CD4-positive, alpha-beta T cell treated with Interleukin-6 for 4 hours (primary cell): Measurements from ENCODE around the gene ERO1B.
A peak's percentile ranks its signal among the peaks of the same experiment; 100 is the strongest.
"Not testable (repeated sequence)": the region's sequence is repeated elsewhere in the genome, so short reads cannot be mapped to it uniquely, and the experiment has no call there.

Source experiments
- DNase-seq: peaks from one replicate; pipeline ENCODE4 v3.0.0-alpha.2; 2020; ENCODE audit warnings: mixed read lengths

Gene ERO1B

GRCh38 chr1:236281654-236282424 lies at the start of gene ERO1B:
TSS of gene ERO1B (minus strand) at chr1:236281958. CDS start at chr1:236281783, 175 bp downstream.
- DNase-seq: peak; percentile 98

GRCh38 chr1:236331412-236331811 lies 49.7 kb upstream of the ERO1B start:
- not testable (repeated sequence) for DNase-seq

GRCh38 chr1:236326432-236326831 lies 44.7 kb upstream of the ERO1B start:
- no peak for DNase-seq

GRCh38 chr1:236325567-236325966 lies 43.8 kb upstream of the ERO1B start:
- DNase-seq: no peak

GRCh38 chr1:236323819-236324411 lies 42.2 kb upstream of the ERO1B start:
- no peak for DNase-seq

DNA sequence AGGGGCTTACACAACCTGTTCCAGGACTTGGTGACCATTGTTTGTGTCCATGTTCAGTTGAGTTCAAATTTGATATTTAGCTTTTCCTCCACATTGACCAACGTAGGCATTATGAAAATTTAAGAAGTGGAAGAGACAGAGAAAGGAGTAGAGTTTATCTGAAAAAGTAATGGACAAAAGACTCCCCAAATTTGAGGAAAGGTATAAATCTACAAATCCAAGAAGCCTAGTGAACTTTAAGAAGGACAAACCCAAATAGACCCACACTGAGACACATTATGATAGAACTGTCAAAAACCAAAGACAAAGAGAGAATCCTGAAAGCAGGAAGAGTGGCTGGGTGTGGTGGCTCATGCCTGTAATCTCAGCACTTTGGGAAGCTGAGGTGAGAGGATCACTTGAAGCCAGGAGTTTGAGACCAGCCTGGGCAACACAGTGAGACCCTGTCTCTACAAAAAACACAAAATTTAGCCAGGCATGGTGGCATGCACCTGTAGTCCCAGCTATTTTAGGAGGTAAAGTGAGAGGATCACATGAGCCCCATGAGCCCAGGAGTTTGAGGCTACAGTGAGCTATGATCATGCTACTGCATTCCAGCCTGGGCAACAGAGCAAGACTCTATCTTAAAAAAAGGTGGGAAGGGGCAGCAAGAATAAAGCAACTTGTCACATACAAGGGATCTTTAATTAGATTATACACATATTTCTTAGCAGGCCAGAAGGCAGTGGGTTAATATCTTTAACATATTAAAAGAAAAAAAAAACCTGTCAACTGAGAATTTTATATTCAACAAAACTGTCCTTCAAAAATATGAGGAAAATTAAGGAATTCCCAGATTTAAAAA lies 41.0 kb upstream of the ERO1B start:
- DNase-seq: no peak

- no peak for DNase-seq
These were observed 39.3 kb upstream of the ERO1B start for GRCh38 chr1:236321101-236321500.

DNA sequence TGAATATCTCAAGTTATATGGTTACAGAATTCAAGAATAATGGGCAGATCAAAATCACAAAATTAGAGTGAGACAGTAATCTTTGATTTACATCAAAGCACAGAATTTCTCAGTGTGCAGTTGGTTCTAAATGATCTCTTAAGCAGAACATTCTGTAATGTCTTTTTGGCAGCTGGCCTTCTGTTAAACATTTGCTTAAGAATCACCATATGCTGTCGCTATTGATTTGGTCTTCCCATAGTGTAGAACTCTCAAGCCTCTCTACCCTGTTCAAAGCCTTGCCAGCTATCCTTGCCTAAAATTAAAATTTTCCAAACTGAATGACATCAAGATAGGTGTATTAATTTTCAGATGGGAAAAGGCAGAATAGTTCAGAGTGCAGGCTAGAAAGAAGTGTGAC lies 38.9 kb upstream of the ERO1B start:
- DNase-seq: no peak

DNA sequence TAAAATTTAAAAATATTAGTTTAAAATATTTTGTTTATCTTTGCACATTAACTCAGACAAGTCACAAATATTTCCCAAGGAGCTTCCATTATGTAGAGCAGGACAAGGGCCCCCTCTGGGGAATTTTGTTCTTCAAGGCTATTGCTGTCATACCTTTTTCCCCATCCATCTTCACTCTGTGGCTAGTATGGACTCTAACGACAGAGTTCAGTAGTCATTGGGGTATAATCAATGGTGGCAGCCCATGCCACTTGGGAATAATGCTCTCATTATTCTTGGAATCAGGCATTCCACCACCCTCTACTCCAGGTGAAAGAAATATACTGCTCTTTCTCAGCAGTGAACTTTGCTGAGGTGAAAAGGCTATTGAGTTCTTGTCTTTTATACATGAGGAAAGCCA lies 38.5 kb upstream of the ERO1B start:
- no peak for DNase-seq

DNA sequence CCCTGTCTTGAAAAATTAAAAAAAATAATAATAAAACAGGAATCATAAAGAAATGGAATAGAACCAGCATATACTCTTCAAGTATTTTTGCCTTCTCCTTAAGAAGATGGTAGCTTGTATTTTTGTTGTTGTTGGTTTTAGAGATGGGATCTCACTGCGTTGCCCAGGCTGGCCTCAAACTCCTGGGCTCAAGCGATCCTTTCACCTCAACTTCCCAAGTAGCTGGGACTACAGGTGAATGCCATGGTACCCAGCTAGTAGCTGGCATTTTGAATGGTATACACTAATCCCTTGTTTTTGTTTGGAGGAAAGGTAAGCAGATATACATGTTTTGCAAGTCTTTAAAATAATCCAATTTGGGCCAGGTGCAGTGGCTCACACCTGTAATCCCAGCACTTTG lies 34.7 kb upstream of the ERO1B start:
- DNase-seq: no peak

GRCh38 chr1:236315518-236315917 lies 33.8 kb upstream of the ERO1B start:
- no peak for DNase-seq

DNA sequence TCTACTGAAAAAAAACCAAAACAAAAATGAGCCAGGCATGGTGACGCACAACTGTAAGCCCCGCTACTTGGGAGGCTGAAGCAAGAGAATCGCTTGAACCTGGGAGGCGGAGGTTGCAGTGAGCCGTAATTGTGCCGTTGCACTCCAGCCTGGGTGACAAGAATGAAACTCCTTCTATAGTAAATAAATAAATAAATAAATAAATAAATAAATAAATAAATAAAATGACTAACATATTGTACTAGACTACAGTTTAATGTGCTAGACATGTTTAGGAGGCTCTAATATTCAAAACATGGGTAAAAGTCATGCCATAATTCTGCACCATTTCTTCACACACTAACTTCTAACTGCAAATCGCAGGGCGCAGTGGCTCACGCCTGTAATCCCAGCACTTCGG lies 33.3 kb upstream of the ERO1B start:
- DNase-seq: no peak

DNA sequence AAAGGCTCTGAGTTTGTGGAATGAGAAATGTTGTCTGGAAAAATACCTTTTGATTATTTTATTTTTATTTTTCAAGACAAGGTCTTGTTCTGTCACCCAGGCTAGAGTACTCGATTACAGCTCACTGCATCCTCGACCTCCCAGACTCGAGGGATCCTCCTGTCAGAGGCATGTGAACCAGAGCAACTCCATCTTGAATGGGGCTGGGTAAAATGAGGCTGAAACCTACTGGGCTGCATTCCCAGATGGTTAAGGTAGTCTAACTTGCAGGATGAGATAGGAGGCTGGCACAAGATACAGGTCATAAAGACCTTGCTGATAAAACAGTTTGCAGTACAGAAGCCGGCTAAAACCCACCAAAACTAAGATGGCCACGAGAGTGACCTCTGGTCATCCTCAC lies 32.3 kb upstream of the ERO1B start:
- not testable (repeated sequence) for DNase-seq

DNA sequence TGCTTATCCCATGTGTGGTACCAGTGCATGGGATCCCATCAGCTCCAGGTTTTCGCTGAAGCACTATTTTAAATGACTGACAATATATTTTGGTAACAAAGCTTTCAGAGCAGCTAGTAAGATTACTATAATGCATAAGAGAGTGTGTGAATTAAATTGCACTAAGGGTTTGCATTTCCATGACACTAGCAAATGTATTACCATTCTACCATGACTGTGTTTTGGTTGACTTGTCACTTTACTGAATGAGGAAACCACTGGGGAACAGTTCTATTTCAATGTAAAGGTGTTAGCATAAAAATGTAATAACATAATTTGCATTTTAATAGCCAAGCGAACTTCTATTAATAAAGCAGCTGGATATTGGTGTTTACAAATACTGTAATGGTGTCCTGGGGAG lies 31.7 kb upstream of the ERO1B start:
- DNase-seq: no peak

- DNase-seq: no peak
These were observed 29.3 kb upstream of the ERO1B start for GRCh38 chr1:236311040-236311439.

- DNase-seq: no peak
These were observed 27.1 kb upstream of the ERO1B start for GRCh38 chr1:236308827-236309226.

GRCh38 chr1:236307435-236307834 lies 25.7 kb upstream of the ERO1B start:
- no peak for DNase-seq

DNA sequence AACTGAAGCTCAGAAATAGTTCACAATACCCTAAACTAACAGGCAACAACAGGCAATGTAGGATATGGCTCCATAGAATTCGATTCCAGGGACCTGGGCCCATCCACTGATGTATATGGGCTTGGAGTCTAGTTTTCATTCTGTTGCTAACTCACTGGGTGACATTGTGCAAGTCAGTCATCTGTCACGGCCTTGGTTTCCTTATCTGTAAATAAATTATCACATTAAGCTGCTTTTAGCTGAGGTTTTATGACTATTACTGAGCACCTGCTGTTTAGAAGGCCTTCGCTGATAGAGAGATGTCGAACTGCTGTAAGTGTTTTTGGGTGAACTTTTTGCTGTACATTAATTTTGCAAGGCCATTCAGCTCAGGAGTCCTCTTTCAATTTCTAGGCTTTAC lies 22.9 kb upstream of the ERO1B start:
- no peak for DNase-seq

- peak; percentile 31 for DNase-seq
These were observed 21.9 kb upstream of the ERO1B start for GRCh38 chr1:236303675-236304074.

DNA sequence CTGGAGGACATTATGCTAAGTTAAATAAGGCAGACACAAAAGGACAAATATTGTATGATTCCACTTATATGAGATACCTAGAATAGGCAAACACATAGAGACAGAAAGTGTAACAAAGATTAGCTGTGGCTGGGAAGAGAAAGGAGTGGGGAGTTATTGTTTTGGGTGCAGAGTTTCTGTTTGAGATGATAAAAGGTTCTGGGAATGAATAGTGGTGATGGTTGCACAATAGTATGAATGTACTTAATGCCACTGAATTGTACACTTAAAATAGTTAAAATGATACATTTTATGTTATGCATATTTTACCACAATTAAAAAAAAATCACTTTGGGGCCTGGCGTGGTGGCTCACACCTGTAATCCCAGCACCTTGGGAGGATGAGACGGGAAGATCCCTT lies 21.2 kb upstream of the ERO1B start:
- DNase-seq: no peak

DNA sequence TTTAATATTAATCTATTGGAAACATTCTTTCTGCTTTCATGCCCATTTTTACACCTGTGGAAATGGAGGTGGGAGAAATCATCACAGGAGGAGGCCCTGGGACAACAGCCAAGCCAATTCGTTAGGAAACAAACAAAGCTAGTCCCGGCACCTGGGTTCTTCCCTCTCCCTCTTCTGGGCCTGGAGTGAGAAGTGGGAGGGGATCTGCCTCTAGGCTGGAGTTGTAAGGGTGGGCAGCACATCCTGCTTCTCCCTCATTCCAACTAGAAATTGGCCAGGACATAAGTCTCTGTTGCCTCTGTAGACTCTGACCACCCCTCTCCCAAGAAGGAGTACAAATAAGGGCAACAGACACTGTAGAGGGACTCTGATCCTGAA lies 20.2 kb upstream of the ERO1B start:
- no peak for DNase-seq

DNA sequence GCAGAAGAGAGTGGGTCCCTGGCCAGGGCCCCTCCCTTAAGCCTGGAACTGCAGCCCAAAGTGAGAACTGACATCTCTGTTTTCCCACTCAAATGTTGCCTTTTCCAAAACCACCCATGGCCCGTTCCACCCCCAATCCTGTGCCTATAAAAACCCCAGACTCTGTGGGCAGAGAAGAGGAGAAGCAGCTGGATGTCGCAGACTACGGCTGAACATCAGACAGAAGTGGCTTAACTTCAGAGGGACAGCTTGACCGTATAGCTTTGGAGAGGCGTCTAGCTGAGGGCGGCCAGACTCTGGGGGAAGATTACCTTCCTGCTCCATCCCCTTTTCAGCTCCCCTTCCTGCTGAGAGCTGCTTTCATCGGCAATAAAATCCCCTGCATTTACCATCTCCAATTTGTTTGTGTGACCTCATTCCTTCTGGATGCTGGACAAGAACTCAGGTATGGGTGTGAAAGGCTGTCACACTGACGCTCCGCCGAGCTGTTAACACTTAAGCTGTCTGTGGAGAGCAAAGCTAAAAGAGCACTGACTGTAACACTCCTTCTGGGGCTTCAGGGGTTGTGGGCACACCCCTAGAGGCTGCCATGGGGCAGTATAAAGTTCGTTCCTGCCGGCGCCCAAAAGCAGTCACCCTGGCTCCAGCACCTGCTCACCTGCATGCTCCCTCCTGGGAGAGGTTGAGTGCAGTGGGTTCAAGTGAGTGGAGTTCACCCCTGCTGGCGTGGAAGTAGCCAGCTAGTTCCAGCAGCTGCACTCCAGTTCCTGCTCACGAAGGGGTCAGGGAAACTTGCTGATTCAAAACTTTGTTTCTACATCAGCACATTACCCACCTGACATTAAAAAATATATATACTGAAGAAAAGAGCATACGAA lies 19.6 kb upstream of the ERO1B start:
- no peak for DNase-seq

DNA sequence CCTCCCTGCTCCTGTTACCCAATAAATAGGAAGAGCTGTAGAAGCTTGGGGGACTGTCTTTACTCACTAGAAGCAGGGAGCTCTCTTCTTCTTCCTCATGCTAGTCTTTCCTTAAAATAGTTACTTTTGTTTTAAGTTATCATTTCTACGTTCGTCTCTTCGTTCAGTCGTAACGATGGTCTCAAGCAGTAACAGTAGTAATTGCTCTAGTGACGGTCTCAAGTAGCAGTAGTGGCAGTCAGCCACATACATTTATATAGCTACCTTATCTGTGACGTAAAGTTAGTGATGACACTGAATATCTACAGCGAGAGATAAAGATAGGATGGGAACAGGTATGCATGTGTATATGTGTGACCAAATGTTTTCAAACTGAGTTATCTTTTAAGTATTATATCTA lies 15.4 kb upstream of the ERO1B start:
- DNase-seq: no peak
